LNCaP clone FGC (cell line): ENCODE results near the gene JMJD8.

ENCODE experiments used
- DNase-seq: peaks from one replicate; pipeline ENCODE4 v3.0.0-alpha.2; 2011; ENCODE audit warnings: low read depth
- H3K4me3 ChIP-seq: 2 replicates; pipeline ENCODE4 v1.5.1; 2011; ENCODE audit warnings: mild to moderate bottlenecking, low read depth, low read length, control low read depth
- TF ChIP-seq, protein P1 (sequence below): IDR thresholded peaks from 2 replicates; pipeline ENCODE4 v1.5.1; 2012; ENCODE audit warnings: mild to moderate bottlenecking; ENCODE audit not compliant: control insufficient read depth, insufficient read depth; ENCODE audit errors: extremely low read depth

Gene JMJD8

DNA sequence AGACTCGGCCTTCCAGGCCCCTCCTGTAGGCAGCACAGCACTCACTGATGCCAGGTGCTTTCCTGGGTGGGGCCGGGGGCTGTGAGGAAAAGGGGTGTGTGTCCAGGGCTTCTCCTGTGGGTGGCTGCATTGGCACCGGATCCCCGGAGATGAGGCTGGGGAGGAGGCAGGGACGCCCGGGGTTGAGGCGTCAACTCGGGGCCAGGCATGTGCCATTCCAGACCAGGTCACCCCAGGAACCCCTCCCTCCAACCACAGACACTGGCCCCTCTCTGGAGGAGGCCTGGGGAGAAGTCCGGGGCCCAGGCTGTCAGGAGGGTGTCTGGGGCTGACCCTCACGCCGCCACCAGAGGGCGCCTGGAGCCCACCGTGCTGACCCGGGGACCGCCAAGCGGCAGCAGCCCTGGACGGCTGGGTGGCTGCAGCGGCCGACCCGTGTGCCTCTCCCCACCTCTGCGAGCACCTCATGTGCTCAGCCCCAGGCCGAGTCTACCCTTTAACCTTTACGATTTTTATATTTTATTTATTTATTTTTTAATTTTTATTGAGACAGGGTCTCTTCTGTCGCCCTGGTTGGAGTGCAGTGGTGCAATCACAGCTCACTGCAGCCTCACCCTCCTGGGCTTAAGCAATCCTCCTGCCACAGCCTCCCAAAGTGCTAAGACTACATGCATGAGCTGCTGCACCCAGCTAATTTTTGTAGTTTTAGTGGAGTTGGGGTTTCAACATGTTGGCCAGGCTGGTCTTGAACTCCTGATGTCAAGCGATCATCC is 27.6 kb upstream of the JMJD8 start:
- no peak for DNase-seq
- no peak overlapping the region for H3K4me3 ChIP-seq
- TF ChIP-seq, protein P1, sequence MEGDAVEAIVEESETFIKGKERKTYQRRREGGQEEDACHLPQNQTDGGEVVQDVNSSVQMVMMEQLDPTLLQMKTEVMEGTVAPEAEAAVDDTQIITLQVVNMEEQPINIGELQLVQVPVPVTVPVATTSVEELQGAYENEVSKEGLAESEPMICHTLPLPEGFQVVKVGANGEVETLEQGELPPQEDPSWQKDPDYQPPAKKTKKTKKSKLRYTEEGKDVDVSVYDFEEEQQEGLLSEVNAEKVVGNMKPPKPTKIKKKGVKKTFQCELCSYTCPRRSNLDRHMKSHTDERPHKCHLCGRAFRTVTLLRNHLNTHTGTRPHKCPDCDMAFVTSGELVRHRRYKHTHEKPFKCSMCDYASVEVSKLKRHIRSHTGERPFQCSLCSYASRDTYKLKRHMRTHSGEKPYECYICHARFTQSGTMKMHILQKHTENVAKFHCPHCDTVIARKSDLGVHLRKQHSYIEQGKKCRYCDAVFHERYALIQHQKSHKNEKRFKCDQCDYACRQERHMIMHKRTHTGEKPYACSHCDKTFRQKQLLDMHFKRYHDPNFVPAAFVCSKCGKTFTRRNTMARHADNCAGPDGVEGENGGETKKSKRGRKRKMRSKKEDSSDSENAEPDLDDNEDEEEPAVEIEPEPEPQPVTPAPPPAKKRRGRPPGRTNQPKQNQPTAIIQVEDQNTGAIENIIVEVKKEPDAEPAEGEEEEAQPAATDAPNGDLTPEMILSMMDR = peak; percentile 84

DNA sequence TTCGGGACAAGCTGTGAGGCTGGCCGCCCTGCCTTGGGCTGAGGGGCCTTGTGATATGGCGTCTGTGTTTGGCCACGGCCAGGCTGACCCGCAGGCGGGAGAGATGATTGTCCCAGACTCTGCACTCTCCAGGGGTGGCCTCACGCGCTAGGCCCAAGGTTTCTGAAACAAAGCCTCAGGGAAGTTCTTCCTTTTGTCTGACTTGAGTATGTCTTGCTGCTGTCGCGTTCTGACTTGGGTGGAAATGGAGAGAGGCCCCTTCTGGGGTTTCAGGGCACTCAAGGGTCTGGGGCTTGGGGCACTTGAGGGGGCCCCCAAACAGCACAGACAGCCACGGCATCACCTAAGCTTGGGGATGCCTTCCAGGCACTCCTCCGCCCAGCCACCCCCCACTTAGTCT is 26.9 kb upstream of the JMJD8 start:
- H3K4me3 ChIP-seq = no peak overlapping the region
- TF ChIP-seq, protein P1 = no peak

DNA sequence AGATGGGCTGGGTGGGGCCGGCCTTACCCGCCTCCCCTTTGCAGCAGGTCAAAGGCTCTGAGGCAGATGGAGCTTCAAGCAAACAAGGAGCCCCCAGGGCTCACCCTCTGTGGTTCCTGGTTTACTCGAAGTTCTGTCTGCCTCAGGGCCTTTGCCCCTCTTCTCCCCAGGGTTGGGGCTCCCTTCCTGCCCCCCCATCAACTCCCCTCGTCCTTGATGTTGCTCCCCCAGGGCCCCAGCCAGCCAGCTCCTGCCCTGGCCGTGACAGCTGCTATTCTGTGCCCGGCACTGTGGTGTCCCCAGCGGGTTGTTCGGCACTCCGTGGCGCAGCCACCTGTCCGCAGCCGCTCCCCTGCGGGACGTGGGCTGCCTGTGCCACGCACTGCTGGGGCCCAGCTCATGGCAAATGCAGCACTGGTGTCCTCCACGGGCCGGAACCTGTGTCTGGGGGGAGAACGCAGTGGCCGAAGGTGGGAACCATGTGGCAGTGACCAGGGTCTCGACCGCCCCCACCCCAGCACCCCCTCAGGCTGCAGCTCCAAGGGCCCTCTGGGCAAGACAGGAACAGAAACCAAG is 26.5 kb upstream of the JMJD8 start:
- no peak for DNase-seq
- TF ChIP-seq, protein P1 = no peak
- no peak overlapping the region for H3K4me3 ChIP-seq

More for the DNA sequence above, 26.9 kb upstream of the JMJD8 start:
- DNase-seq = no peak

DNA sequence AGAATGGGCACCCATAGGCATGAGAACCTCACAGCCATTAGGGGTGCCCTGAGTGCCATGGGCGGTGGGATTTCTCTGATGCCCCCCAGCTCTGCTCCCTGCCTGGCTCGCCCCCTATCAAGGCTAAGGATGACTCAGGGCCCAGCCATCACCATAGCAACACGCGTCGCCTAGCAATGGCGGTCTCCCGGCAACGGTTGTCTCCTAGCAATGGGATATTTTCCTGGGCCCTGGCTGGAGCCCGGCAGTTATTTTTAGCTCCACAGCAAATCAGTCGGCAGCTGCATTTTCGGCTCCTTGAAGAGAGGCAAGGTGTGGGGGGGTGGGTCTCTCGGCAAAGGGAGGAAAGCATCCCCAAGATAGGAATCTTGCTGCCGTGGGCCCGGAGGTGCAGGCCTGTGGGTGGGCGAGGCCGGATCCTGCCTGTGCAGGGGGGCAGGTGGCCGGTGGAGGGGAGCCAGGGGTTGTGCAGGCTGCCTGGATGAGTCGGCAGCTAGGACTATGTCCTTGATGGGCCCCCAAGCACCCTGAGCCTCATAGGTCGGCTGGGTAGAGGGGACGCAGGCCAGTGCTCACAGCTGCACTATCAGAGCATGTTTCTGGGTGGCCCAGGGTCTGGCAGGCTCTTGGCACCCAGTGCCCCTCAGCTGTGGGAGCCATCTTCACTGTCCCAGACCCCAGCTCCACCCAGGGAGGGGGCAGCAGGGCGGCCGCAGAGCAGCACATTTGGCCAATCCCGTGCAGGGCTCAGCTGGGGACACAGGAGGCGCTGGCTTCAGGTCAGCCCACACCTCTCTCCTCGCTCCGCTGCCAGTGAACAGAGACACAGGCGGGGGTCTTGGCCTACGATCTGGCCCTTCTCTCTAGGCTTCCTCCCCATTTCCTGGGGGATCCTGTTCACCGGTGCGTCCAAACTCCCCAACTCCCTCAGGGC is 25.7 kb upstream of the JMJD8 start:
- no peak overlapping the region for H3K4me3 ChIP-seq
- no peak for DNase-seq

DNA sequence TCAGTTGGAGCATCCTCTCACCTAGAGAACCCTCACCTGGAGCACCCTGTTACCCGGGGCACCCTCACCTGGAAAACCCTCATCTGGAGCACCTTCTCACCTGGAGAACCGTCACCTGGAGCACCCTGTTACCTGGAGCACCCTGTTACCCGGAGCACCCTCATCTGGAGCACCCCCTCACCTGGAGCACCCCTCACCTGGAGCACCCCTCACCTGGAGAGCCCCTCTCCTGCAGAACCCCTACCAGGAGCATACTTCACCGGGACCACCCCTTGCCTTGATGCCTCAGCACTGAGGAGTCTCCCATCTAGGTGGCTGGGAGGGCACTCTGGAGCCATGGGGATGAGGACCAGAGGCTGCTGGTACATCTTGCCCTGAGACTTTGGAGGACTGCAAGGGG is 24.8 kb upstream of the JMJD8 start:
- no peak for DNase-seq
- no peak overlapping the region for H3K4me3 ChIP-seq
- TF ChIP-seq, protein P1 = no peak

More for the DNA sequence above, 25.7 kb upstream of the JMJD8 start:
- TF ChIP-seq, protein P1 = no peak

DNA sequence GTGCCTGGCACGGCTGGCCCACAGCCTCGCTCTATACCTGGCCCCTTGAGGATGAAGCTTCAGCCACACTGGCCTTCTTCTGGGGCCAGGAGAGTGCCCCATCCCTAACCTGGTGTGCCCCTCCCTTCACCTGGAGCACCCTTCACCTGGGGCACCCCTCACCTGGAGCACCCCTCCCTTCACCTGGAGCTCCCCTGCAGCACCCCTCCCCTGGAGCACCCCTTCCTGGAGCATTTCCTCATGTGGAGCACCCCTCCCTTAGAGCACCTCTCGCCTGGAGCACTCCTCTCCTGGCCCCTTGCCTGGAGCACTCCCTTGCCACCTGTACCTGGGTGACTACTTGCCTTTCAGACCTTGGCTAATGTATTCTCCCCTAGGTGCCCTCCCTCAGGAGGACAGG is 23.9 kb upstream of the JMJD8 start:
- no peak for DNase-seq
- TF ChIP-seq, protein P1 = no peak
- H3K4me3 ChIP-seq = no peak overlapping the region
